A673 (cell line): ENCODE data around the gene KLC3. TPM values are rescaled to one million over a fixed set of nuclear protein-coding genes. Genes with fewer than 3 reads are reported as not detected.

Experiments
- BruUV-seq: library from RNA; stranded (reverse); fragments of 400-500 nt; replicated peaks from 2 replicates; lab custom pipeline; 2021; lab: Mats Ljungman, UMichigan
- CTCF ChIA-PET: fragments of 300-600 bp; sonication (Branson Sonifier 250); formaldehyde crosslinking; loops from one replicate; lab custom pipeline; 2022; ENCODE audit warnings: antibody characterized with exemption; lab: Charles Lee
- POLR2A ChIA-PET: fragments of 300-600 bp; sonication (Branson Sonifier 250); formaldehyde crosslinking; loops from one replicate; lab custom pipeline; 2022; ENCODE audit warnings: antibody characterized with exemption; ENCODE audit not compliant: low non-redundant PET; lab: Charles Lee
- DNase-seq: peaks from one replicate; pipeline ENCODE4 v3.0.0-alpha.2; 2015; ENCODE audit warnings: low spot score
- H3K27ac ChIP-seq: fragments of 200-600 bp; sonication (generic); 2 replicates; pipeline ENCODE4 v1.5.1; 2016; ENCODE audit warnings: mixed run types, low read depth, mild to moderate bottlenecking, mixed read lengths, antibody characterized with exemption, low read length; ENCODE audit not compliant: poor library complexity, severe bottlenecking
- H3K27me3 ChIP-seq: fragments of 200-600 bp; sonication (generic); replicated peaks from 2 replicates; pipeline ENCODE4 v1.6.1; 2017; ENCODE audit warnings: mixed run types, low read depth, mild to moderate bottlenecking, mixed read lengths, antibody characterized with exemption, low read length; ENCODE audit not compliant: insufficient read depth, poor library complexity
- H3K36me3 ChIP-seq: fragments of 200-600 bp; sonication (generic); 2 replicates; pipeline ENCODE4 v1.6.1; 2016; ENCODE audit warnings: mixed run types, mild to moderate bottlenecking, mixed read lengths, antibody characterized with exemption, low read length; ENCODE audit not compliant: insufficient read depth, poor library complexity, severe bottlenecking
- H3K4me1 ChIP-seq: fragments of 200-600 bp; sonication (generic); 2 replicates; pipeline ENCODE4 v1.6.1; 2017; ENCODE audit warnings: mixed run types, mild to moderate bottlenecking, mixed read lengths, antibody characterized with exemption, low read length; ENCODE audit not compliant: insufficient read depth, poor library complexity, severe bottlenecking
- H3K4me3 ChIP-seq: fragments of 200-600 bp; sonication (generic); 2 replicates; pipeline ENCODE4 v1.5.1; 2016; ENCODE audit warnings: low read depth, mixed run types, mild to moderate bottlenecking, mixed read lengths, low read length; ENCODE audit not compliant: poor library complexity, severe bottlenecking
- H3K9me3 ChIP-seq: fragments of 200-600 bp; sonication (generic); 2 replicates; pipeline ENCODE4 v1.6.1; 2016; ENCODE audit warnings: mixed run types, low read depth, mild to moderate bottlenecking, mixed read lengths, antibody characterized with exemption, low read length; ENCODE audit not compliant: poor library complexity, severe bottlenecking
- CTCF ChIP-seq: fragments of 300-800, 200-600 bp; sonication (generic); conservative IDR thresholded peaks from 2 replicates; pipeline ENCODE4 v1.5.1; 2017; ENCODE audit warnings: low read depth, mild to moderate bottlenecking, antibody characterized with exemption, low read length, moderate library complexity, mixed read lengths
- EZH2 ChIP-seq: fragments of 200-600 bp; sonication (generic); IDR thresholded peaks from 2 replicates; pipeline ENCODE4 v1.6.1; 2017; ENCODE audit warnings: borderline replicate concordance, low read depth, mild to moderate bottlenecking, mixed read lengths, antibody characterized with exemption, low read length; ENCODE audit not compliant: poor library complexity, severe bottlenecking
- intact Hi-C: fragments of 100-400 bp; cut with micrococcal nuclease; formaldehyde crosslinking; loops from one replicate; pipeline ENCODE4 v1.10.0; 2022; ENCODE audit not compliant: unreplicated experiment
- total RNA-seq: library from RNA; stranded (reverse); gene quantifications from 2 replicates; pipeline ENCODE4 v1.2.3, GENCODE V29; 2021

The KLC3 gene
- total RNA-seq, 1 experiment from 2014 or later, result 0.49 TPM

- no peak overlapping the region for H3K4me3 ChIP-seq
- TF ChIP-seq EZH2, result no peak
- no peak for TF ChIP-seq CTCF
- ChIA-PET POLR2A (no interaction called here), CTCF (no interaction called here)
- H3K27me3 ChIP-seq, result no peaks in the 10 kb centered on the region
- DNase-seq, result no peak
- H3K27ac ChIP-seq, result no peak overlapping the region
- no peaks in the 10 kb centered on the region for H3K9me3 ChIP-seq
- no TSS peak for BruUV-seq
- intact Hi-C loops, result no loop called here
- peaks cover 20% of the 10 kb centered on the region for H3K36me3 ChIP-seq
- no peaks in the 10 kb centered on the region for H3K4me1 ChIP-seq
These were observed 8.9 kb downstream of the KLC3 start for GRCh38 chr19:45349430-45349941.

GRCh38 chr19:45350477-45351058 lies 10.0 kb downstream of the KLC3 start:
- Histone ChIP-seq H3K4me3 (no peak overlapping the region), H3K9me3 (no peaks in the 10 kb centered on the region), H3K27me3 (no peaks in the 10 kb centered on the region), H3K4me1 (no peaks in the 10 kb centered on the region), H3K27ac (no peak overlapping the region), H3K36me3 (peaks cover 24% of the 10 kb centered on the region)
- no peak for DNase-seq
- no peak for TF ChIP-seq CTCF
- TF ChIP-seq EZH2, result no peak
- POLR2A ChIA-PET, result no interaction called here
- CTCF ChIA-PET, result no interaction called here
- intact Hi-C loops, result no loop called here
- BruUV-seq, result no TSS peak

- H3K4me1 ChIP-seq, result no peaks in the 10 kb centered on the region
- no peak overlapping the region for H3K4me3 ChIP-seq
- CTCF ChIA-PET, result no interaction called here
- no peak for TF ChIP-seq CTCF
- H3K27ac ChIP-seq, result no peak overlapping the region
- intact Hi-C loops, result no loop called here
- H3K36me3 ChIP-seq, result peaks cover 32% of the 10 kb centered on the region
- H3K27me3 ChIP-seq, result no peaks in the 10 kb centered on the region
- H3K9me3 ChIP-seq, result no peaks in the 10 kb centered on the region
- no TSS peak for BruUV-seq
- POLR2A ChIA-PET, result no interaction called here
- no peak for DNase-seq
These were observed 10.9 kb downstream of the KLC3 start for GRCh38 chr19:45351401-45351952.
